Esophagus muscularis mucosa (tissue), 3 donors: ENCODE measurements around the gene STAT4.

ENCODE experiments used
- CTCF ChIP-seq, 3 experiments: fragments of 200-600 bp in 2 of 3; fragments of 450-650 bp in 1 of 3; sonication (generic) in 2 of 3; IDR thresholded peaks; one replicate each; pipeline ENCODE4 v1.5.1; 2017 to 2019; ENCODE audit warnings: antibody characterized with exemption in 3 of 3, mild to moderate bottlenecking in 2 of 3, moderate library complexity in 1 of 3
- POLR2AphosphoS5 ChIP-seq, 2 donors: sonication (generic); formaldehyde crosslinking; IDR thresholded peaks; one replicate each; pipeline ENCODE4 v1.6.1; 2017; ENCODE audit warnings: antibody characterized with exemption in 2 of 2

DNA sequence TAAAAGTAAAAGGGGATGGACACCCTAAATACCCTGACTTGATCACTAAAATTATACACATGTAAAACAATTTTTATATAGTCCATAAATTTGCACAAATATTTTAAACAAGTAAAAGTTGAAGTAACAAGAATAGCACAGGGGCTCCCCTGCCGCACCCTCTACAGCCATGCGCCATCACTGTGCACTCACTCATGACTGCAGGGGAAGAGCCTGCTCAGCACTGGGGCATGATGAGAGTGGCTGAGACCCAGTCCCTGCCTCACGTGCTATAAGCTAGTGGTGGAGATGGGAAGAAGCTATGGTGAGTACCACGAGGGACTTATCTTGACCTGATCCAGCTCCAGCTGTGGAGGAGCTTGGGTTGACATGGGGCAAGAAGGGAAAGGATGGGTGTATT is 47.5 kb upstream of the STAT4 start:
- TF ChIP-seq CTCF (IDR thresholded peaks at IDR 0.05) (no peak), POLR2AphosphoS5 (IDR thresholded peaks at IDR 0.05) (no peak)
